GM12878 (cell line): Measurements from ENCODE around the gene CXADR. TPM values are rescaled to one million over a fixed set of nuclear protein-coding genes. Genes with fewer than 3 reads are reported as not detected.

Source experiments
- ATAC-seq: fragments of 200-7000 bp; cut with Tn5 transposase; 3 replicates; pipeline ENCODE4 v1.9.1; 2020; ENCODE audit warnings: mild to moderate bottlenecking, moderate library complexity
- BruUV-seq: library from RNA; stranded (reverse); fragments of 400-500 nt; replicated peaks from 2 replicates; lab custom pipeline; 2021; lab: Mats Ljungman, UMichigan
- CTCF ChIA-PET: fragments of 300-600 bp; sonication (Branson Sonifier 250); formaldehyde crosslinking; extraction: SDS; loops from one replicate; lab custom pipeline; 2021; ENCODE audit warnings: inconsistent platforms; lab: Yijun Ruan, JAX
- POLR2A ChIA-PET: fragments of 350-600 bp; formaldehyde crosslinking; extraction: SDS; loops from one replicate; lab custom pipeline; 2021; ENCODE audit warnings: inconsistent platforms; lab: Charles Lee
- RAD21 ChIA-PET: fragments of 300-600 bp; sonication (Branson Sonifier 250); formaldehyde crosslinking; loops from one replicate; lab custom pipeline; 2023; ENCODE audit warnings: antibody characterized with exemption; ENCODE audit not compliant: unreplicated experiment; lab: Charles Lee
- SMC1A ChIA-PET: fragments of 300-600 bp; sonication (Branson Sonifier 250); formaldehyde crosslinking; loops from one replicate; lab custom pipeline; 2023; ENCODE audit not compliant: unreplicated experiment, uncharacterized antibody; lab: Charles Lee
- DNase-seq: peaks from one replicate; pipeline ENCODE4 v3.0.0-alpha.2; 2011; ENCODE audit warnings: low read depth, low spot score
- FAIRE-seq: peaks from 3 replicates; lab custom pipeline; 2011; peaks lifted over from hg19 to GRCh38; lab: Jason Lieb, UNC
- H2AFZ ChIP-seq: 2 replicates; pipeline ENCODE4 v1.6.0; 2011; ENCODE audit warnings: low read depth, low read length, control low read depth; ENCODE audit not compliant: control insufficient read depth
- H3K27ac ChIP-seq: 2 replicates; pipeline ENCODE4 v1.5.1; 2011; ENCODE audit warnings: control low read depth; ENCODE audit not compliant: control insufficient read depth, insufficient read depth
- H3K27me3 ChIP-seq, 2 experiments: replicated peaks in 1 of 2; 2 replicates each; pipeline versions ENCODE4 v1.6.0 to v1.6.1; 2011; ENCODE audit warnings: low read length in 1 of 2; ENCODE audit not compliant: control insufficient read depth in 2 of 2, insufficient read depth in 2 of 2
- H3K36me3 ChIP-seq, 2 experiments: 2 replicates each; pipeline ENCODE4 v1.5.1; 2011; ENCODE audit warnings: low read length in 1 of 2; ENCODE audit not compliant: control insufficient read depth in 2 of 2, insufficient read depth in 2 of 2
- H3K4me1 ChIP-seq: 2 replicates; pipeline ENCODE4 v1.6.1; 2011; ENCODE audit warnings: mild to moderate bottlenecking, low read length, moderate library complexity, mixed read lengths; ENCODE audit not compliant: control insufficient read depth, insufficient read depth
- H3K4me2 ChIP-seq: 2 replicates; pipeline ENCODE4 v1.6.0; 2011; ENCODE audit warnings: control low read depth; ENCODE audit not compliant: control insufficient read depth, insufficient read depth
- H3K4me3 ChIP-seq: fragments of 200-600 bp; sonication (generic); 2 replicates; pipeline ENCODE4 v1.5.1; 2016
- H3K79me2 ChIP-seq: 2 replicates; pipeline ENCODE4 v1.6.0; 2011; ENCODE audit warnings: low read length; ENCODE audit not compliant: control insufficient read depth, insufficient read depth
- H3K9ac ChIP-seq: 2 replicates; pipeline ENCODE4 v1.8.0; 2011; ENCODE audit warnings: low read length, control low read depth, mixed read lengths; ENCODE audit not compliant: control insufficient read depth, insufficient read depth
- H3K9me3 ChIP-seq: replicated peaks from 3 replicates; pipeline ENCODE4 v1.5.1; 2011; ENCODE audit warnings: mild to moderate bottlenecking, low read length; ENCODE audit not compliant: control insufficient read depth, insufficient read depth
- H4K20me1 ChIP-seq: 2 replicates; pipeline ENCODE4 v1.6.0; 2011; ENCODE audit not compliant: control insufficient read depth, insufficient read depth
- CREM ChIP-seq: IDR thresholded peaks from 2 replicates; pipeline ENCODE4 v1.6.1; 2014; ENCODE audit warnings: antibody characterized with exemption, low read depth
- IKZF2 ChIP-seq, 2 experiments: fragments of 450-650 bp; IDR thresholded peaks; 2 replicates each; pipeline ENCODE4 v1.6.1; 2017; ENCODE audit warnings: mild to moderate bottlenecking in 2 of 2, moderate library complexity in 2 of 2
- POLR2AphosphoS5 ChIP-seq: IDR thresholded peaks from 2 replicates; pipeline ENCODE4 v1.6.1; 2011; ENCODE audit warnings: mild to moderate bottlenecking, low read length, inconsistent platforms
- RCOR1 ChIP-seq: conservative IDR thresholded peaks from 2 replicates; pipeline ENCODE4 v1.6.1; 2012; ENCODE audit warnings: low read depth, low read length, improper control_type of control experiment
- ZNF592 ChIP-seq: fragments of 450-650 bp; IDR thresholded peaks from 2 replicates; pipeline ENCODE4 v1.6.1; 2017; ENCODE audit warnings: mild to moderate bottlenecking, moderate library complexity
- WGBS: methylation state at CpG from one replicate; pipeline ENCODE4 v1.1.6; 2016; ENCODE audit warnings: low lambda C conversion rate; ENCODE audit not compliant: insufficient replicate concordance, insufficient coverage; ENCODE audit errors: missing lambda C conversion rate; 5-methylcytosine and 5-hydroxymethylcytosine counted together
- in situ Hi-C: fragments of 300-500 bp; cut with MboI; formaldehyde crosslinking; loops from 9 replicates; pipeline ENCODE4 v1.14.3; 2018; ENCODE audit warnings: mixed read lengths
- intact Hi-C: fragments of 100-400 bp; cut with micrococcal nuclease; formaldehyde crosslinking; loops from one replicate; pipeline ENCODE4 v1.14.2; 2022; ENCODE audit not compliant: unreplicated experiment
- polyA plus RNA-seq, 11 experiments: library from polyadenylated mRNA; depleted of rRNA in 4 of 11; unstranded in 6 of 11; stranded (reverse) in 5 of 11; fragments of >200 nt; fragmentation: Nextera tagmentation in 4 of 11; fragmentation: Illumina TruSeq in 1 of 11; extraction: Ambion mirVana in 4 of 11; extraction: Trizol in 1 of 11; gene quantifications; 1 replicate in 1 of 11; 2 replicates in 10 of 11; pipeline versions ENCODE4 v1.2.1 to v1.2.3, GENCODE V29; 2011 to 2016; ENCODE audit warnings: inconsistent platforms in 2 of 11, missing spikeins in 2 of 11, low read depth in 1 of 11
- total RNA-seq, 4 experiments: library from RNA; depleted of rRNA in 3 of 4; stranded (reverse); fragments of >200 nt in 3 of 4; fragmentation: Illumina TruSeq in 1 of 4; extraction: Trizol in 1 of 4; gene quantifications; 2 replicates each; pipeline versions ENCODE4 v1.2.1 to v1.2.3, GENCODE V29; 2013 to 2021

Gene CXADR
- total and polyA plus RNA-seq, 10 of the 15 experiments (the other 5 are each of a cell fraction or from before 2014, with no cell fraction given), result 0.01 to 0.64 (median 0.13) TPM

- POLR2A ChIA-PET, result no interaction called here
- no peak overlapping the region for H3K4me3 ChIP-seq
- no peaks in the 10 kb centered on the region for H4K20me1 ChIP-seq
- no peaks in the 10 kb centered on the region for H3K4me1 ChIP-seq
- no peak overlapping the region for H3K9ac ChIP-seq
- SMC1A ChIA-PET, result interaction anchor here (0.6 kb wide), 1 partner anchor 44 kb away, joined by 3 read pairs; no protein-coding TSS in a partner anchor
- FAIRE-seq (no peak), DNase-seq (no peak), ATAC-seq (no peak)
- TF ChIP-seq ZNF592 (no peak), CREM (no peak)
- in situ Hi-C loops (no loop called here), intact Hi-C loops (no loop called here)
- no TSS peak for BruUV-seq
- H3K9me3 ChIP-seq, result no peaks in the 10 kb centered on the region
- H3K27me3 ChIP-seq, result no peaks in the 10 kb centered on the region
- 0% methylated on average over 1 of the region's 1 CpG for whole genome bisulfite sequencing
- CTCF ChIA-PET, result no interaction called here
- H3K36me3 ChIP-seq, result no peaks in the 10 kb centered on the region
- H3K79me2 ChIP-seq, result no peaks in the 10 kb centered on the region
- RAD21 ChIA-PET, result interaction anchor here (0.6 kb wide), 1 partner anchor 189 kb away, joined by 3 read pairs; no protein-coding TSS in a partner anchor
- no peak overlapping the region for H3K27ac ChIP-seq
- H3K4me2 ChIP-seq, result no peak overlapping the region
- H2AFZ ChIP-seq, result no peak overlapping the region
Observed at GRCh38 chr21:17577701-17578100, 64.9 kb downstream of the CXADR start.

- BruUV-seq, result no TSS peak
- RAD21 ChIA-PET, result no interaction called here
- Histone ChIP-seq H3K79me2 (no peaks in the 10 kb centered on the region), H3K4me1 (no peaks in the 10 kb centered on the region), H3K4me2 (no peak overlapping the region), H3K27me3 (no peaks in the 10 kb centered on the region), H3K36me3 (no peaks in the 10 kb centered on the region), H3K9me3 (no peaks in the 10 kb centered on the region), H3K27ac (no peak overlapping the region), H2AFZ (no peak overlapping the region), H3K4me3 (no peak overlapping the region), H3K9ac (no peak overlapping the region), H4K20me1 (no peaks in the 10 kb centered on the region)
- TF ChIP-seq RCOR1 (no peak), POLR2AphosphoS5 (no peak), IKZF2 (IDR thresholded peaks at IDR 0.05) (no peak)
- ATAC-seq (no peak), FAIRE-seq (no peak), DNase-seq (no peak)
- SMC1A ChIA-PET, result no interaction called here
- CTCF ChIA-PET, result no interaction called here
- in situ Hi-C loops (no loop called here), intact Hi-C loops (no loop called here)
- 81% methylated on average over 2 of the region's 2 CpGs for WGBS
- POLR2A ChIA-PET, result no interaction called here
Observed at GRCh38 chr21:17578162-17578561, 65.3 kb downstream of the CXADR start.
